Panc1 (cell line): ENCODE data around the gene S1PR3. TPM values are rescaled to one million over a fixed set of nuclear protein-coding genes. Genes with fewer than 3 reads are reported as not detected.

ENCODE experiments used
- ATAC-seq: fragments of 200-7000 bp; cut with Tn5 transposase; 2 replicates; pipeline ENCODE4 v1.9.1; 2020; ENCODE audit warnings: mild to moderate bottlenecking, moderate library complexity
- BruUV-seq: library from RNA; stranded (reverse); fragments of 400-500 nt; replicated peaks from 2 replicates; lab custom pipeline; 2021; lab: Mats Ljungman, UMichigan
- CTCF ChIA-PET: fragments of 300-600 bp; sonication (Branson Sonifier 250); formaldehyde crosslinking; loops from one replicate; lab custom pipeline; 2022; ENCODE audit warnings: antibody characterized with exemption; lab: Charles Lee
- POLR2A ChIA-PET: fragments of 300-600 bp; sonication (Branson Sonifier 250); formaldehyde crosslinking; loops from one replicate; lab custom pipeline; 2022; ENCODE audit warnings: antibody characterized with exemption; lab: Charles Lee
- DNase-seq: peaks from one replicate; pipeline ENCODE4 v3.0.0-alpha.2; 2010; ENCODE audit warnings: low read depth, low spot score
- H3K27ac ChIP-seq: 2 replicates; pipeline ENCODE4 v1.5.1; 2011; ENCODE audit warnings: mild to moderate bottlenecking, low read length, inconsistent platforms
- H3K27me3 ChIP-seq: fragments of 200-500 bp; sonication (Bioruptor generic); 2 replicates; pipeline ENCODE4 v1.6.0; 2014; ENCODE audit warnings: low read length, inconsistent platforms; ENCODE audit not compliant: control insufficient read depth, insufficient read depth
- H3K36me3 ChIP-seq: fragments of 200-500 bp; sonication (Bioruptor generic); 2 replicates; pipeline ENCODE4 v1.5.1; 2014; ENCODE audit warnings: inconsistent platforms, mild to moderate bottlenecking, low read length, moderate library complexity; ENCODE audit not compliant: control insufficient read depth, insufficient read depth
- H3K4me1 ChIP-seq: 2 replicates; pipeline ENCODE4 v1.5.1; 2011; ENCODE audit warnings: inconsistent platforms, mild to moderate bottlenecking, low read length, moderate library complexity; ENCODE audit not compliant: control insufficient read depth, insufficient read depth
- H3K4me3 ChIP-seq, 2 experiments: 2 replicates each; pipeline ENCODE4 v1.5.1; 2011 to 2012; ENCODE audit warnings: low read depth in 2 of 2, low read length in 2 of 2, mild to moderate bottlenecking in 2 of 2, inconsistent platforms in 1 of 2, moderate library complexity in 1 of 2
- H3K9me3 ChIP-seq: fragments of 200-500 bp; sonication (Bioruptor generic); 2 replicates; pipeline ENCODE4 v1.5.1; 2014; ENCODE audit warnings: low read depth, mild to moderate bottlenecking, inconsistent platforms, low read length, moderate library complexity; ENCODE audit not compliant: control insufficient read depth, insufficient read depth
- POLR2AphosphoS5 ChIP-seq: IDR thresholded peaks from 2 replicates; pipeline ENCODE4 v1.6.1; 2012; ENCODE audit warnings: mild to moderate bottlenecking, low read depth, low read length, moderate library complexity
- SIN3A ChIP-seq: IDR thresholded peaks from 2 replicates; pipeline ENCODE4 v1.6.1; 2012; ENCODE audit warnings: low read depth, mild to moderate bottlenecking, low read length, moderate library complexity, borderline replicate concordance; ENCODE audit not compliant: insufficient read depth
- TCF7L2 ChIP-seq: IDR thresholded peaks from 2 replicates; pipeline ENCODE4 v1.6.1; 2011; ENCODE audit warnings: mild to moderate bottlenecking, low read depth, low read length, inconsistent platforms
- in situ Hi-C: cut with HindIII; loops from 2 replicates; pipeline ENCODE4 v1.10.0; 2016; ENCODE audit warnings: low sequenced_read_pairs, low pct_unique_long_range_greater_than_20kb
- intact Hi-C: fragments of 100-400 bp; cut with micrococcal nuclease; formaldehyde crosslinking; loops from one replicate; pipeline ENCODE4 v1.10.0; 2022; ENCODE audit not compliant: unreplicated experiment
- total RNA-seq: library from RNA; stranded (reverse); gene quantifications from one replicate; pipeline ENCODE4 v1.2.1, GENCODE V29; 2021; ENCODE audit not compliant: unreplicated experiment
- TF ChIP-seq, protein P1 (sequence below): fragments of 450-650 bp; IDR thresholded peaks from 2 replicates; pipeline ENCODE4 v1.5.1; 2017; ENCODE audit warnings: mild to moderate bottlenecking
- TF ChIP-seq, protein P2 (sequence below), 2 experiments: IDR thresholded peaks; 2 replicates each; pipeline ENCODE4 v1.6.1; 2011 to 2012; ENCODE audit warnings: low read depth in 2 of 2, control low read depth in 1 of 2, low read length in 1 of 2, mild to moderate bottlenecking in 1 of 2, moderate library complexity in 1 of 2; ENCODE audit not compliant: insufficient read depth in 1 of 2

S1PR3 gene
- total RNA-seq, 1 experiment from 2014 or later = 8.1 TPM

DNA sequence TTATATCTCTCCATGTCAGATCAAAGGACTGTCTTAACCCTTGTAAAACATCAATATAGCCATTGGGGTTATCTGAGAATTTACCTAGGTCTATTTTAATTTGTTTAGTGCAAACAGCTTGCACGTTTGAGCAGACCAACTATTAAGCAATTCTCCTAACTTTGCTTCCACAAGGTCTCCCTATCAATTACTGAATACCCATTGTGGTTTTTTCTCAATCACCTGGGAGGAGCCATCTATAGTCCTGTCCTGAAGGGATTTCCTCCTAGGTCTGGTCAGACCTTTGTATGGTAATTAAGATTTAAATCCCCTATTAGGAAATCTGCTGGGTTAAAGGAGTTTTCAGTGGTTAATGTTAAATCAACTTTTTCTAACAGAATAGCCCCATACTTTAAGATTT, 48.9 kb upstream of the S1PR3 start:
- DNase-seq = no peak
- Histone ChIP-seq H3K4me1 (no peaks in the 10 kb centered on the region), H3K27ac (no peak overlapping the region)

DNA sequence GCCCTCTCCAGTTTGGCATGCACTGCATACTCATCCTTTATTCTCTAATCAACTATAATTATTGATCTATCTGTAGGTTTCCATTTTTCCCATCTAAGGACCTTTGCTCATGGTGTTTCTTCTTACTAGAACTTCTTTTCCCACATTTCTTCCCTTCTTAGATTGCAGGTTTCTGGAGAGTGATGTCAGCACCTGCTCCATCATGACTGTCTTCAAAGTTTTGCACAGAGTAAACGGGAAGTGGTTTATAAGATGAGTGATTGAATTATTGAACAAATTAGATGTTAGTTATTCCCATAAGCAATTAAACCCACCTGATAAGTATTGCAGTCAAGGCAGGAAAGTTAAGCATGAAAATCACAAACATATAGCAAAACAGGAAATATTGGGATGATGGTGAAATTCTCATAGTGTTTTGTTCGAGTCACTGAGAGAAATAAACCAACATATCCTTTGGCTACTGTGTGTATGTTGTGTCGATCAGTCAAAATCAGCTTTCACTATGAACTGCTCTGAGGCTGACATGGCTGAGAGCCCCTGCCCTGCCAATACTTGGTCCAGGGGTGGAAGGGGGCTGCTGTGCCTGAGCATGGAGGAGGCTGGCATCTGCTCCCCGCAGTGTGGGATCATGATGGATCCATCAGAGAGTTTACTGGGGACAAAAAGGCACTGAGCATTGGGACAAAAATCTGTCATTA, 45.5 kb upstream of the S1PR3 start:
- in situ Hi-C loops = no loop called here
- ChIA-PET CTCF (no interaction called here), POLR2A (no interaction called here)
- no TSS peak for BruUV-seq
- H3K36me3 ChIP-seq = no peaks in the 10 kb centered on the region
- intact Hi-C loops = no loop called here
- H3K27ac ChIP-seq = no peak overlapping the region
- DNase-seq (no peak), ATAC-seq (no peak)
- no peaks in the 10 kb centered on the region for H3K9me3 ChIP-seq
- H3K4me1 ChIP-seq = no peaks in the 10 kb centered on the region
- H3K4me3 ChIP-seq = no peak overlapping the region
- H3K27me3 ChIP-seq = no peaks in the 10 kb centered on the region
- TF ChIP-seq TCF7L2 (no peak), POLR2AphosphoS5 (no peak), SIN3A (no peak)
- TF ChIP-seq, protein P1, sequence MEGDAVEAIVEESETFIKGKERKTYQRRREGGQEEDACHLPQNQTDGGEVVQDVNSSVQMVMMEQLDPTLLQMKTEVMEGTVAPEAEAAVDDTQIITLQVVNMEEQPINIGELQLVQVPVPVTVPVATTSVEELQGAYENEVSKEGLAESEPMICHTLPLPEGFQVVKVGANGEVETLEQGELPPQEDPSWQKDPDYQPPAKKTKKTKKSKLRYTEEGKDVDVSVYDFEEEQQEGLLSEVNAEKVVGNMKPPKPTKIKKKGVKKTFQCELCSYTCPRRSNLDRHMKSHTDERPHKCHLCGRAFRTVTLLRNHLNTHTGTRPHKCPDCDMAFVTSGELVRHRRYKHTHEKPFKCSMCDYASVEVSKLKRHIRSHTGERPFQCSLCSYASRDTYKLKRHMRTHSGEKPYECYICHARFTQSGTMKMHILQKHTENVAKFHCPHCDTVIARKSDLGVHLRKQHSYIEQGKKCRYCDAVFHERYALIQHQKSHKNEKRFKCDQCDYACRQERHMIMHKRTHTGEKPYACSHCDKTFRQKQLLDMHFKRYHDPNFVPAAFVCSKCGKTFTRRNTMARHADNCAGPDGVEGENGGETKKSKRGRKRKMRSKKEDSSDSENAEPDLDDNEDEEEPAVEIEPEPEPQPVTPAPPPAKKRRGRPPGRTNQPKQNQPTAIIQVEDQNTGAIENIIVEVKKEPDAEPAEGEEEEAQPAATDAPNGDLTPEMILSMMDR = no peak
- TF ChIP-seq, protein P2, sequence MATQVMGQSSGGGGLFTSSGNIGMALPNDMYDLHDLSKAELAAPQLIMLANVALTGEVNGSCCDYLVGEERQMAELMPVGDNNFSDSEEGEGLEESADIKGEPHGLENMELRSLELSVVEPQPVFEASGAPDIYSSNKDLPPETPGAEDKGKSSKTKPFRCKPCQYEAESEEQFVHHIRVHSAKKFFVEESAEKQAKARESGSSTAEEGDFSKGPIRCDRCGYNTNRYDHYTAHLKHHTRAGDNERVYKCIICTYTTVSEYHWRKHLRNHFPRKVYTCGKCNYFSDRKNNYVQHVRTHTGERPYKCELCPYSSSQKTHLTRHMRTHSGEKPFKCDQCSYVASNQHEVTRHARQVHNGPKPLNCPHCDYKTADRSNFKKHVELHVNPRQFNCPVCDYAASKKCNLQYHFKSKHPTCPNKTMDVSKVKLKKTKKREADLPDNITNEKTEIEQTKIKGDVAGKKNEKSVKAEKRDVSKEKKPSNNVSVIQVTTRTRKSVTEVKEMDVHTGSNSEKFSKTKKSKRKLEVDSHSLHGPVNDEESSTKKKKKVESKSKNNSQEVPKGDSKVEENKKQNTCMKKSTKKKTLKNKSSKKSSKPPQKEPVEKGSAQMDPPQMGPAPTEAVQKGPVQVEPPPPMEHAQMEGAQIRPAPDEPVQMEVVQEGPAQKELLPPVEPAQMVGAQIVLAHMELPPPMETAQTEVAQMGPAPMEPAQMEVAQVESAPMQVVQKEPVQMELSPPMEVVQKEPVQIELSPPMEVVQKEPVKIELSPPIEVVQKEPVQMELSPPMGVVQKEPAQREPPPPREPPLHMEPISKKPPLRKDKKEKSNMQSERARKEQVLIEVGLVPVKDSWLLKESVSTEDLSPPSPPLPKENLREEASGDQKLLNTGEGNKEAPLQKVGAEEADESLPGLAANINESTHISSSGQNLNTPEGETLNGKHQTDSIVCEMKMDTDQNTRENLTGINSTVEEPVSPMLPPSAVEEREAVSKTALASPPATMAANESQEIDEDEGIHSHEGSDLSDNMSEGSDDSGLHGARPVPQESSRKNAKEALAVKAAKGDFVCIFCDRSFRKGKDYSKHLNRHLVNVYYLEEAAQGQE (IDR thresholded peaks at IDR 0.05; ENCODE audit: insufficient read depth in 1 of 2, low read depth in 2 of 2, low read length in 1 of 2) = no peak

More for the DNA sequence above, 48.9 kb upstream of the S1PR3 start:
- in situ Hi-C loops = no loop called here
- no peaks in the 10 kb centered on the region for H3K36me3 ChIP-seq
- no peak overlapping the region for H3K4me3 ChIP-seq
- H3K27me3 ChIP-seq = no peaks in the 10 kb centered on the region
- intact Hi-C loops = no loop called here
- CTCF ChIA-PET = no interaction called here
- BruUV-seq = no TSS peak
- ATAC-seq = no peak
- TF ChIP-seq, protein P2 (IDR thresholded peaks at IDR 0.05; ENCODE audit: insufficient read depth in 1 of 2, low read depth in 2 of 2, low read length in 1 of 2) = no peak
- TF ChIP-seq, protein P1 = no peak
- no peak for TF ChIP-seq POLR2AphosphoS5
- no peak for TF ChIP-seq TCF7L2
- no peak for TF ChIP-seq SIN3A
- H3K9me3 ChIP-seq = no peaks in the 10 kb centered on the region
- POLR2A ChIA-PET = no interaction called here
